Measurements from ENCODE around the gene MARCKSL1.

DNA sequence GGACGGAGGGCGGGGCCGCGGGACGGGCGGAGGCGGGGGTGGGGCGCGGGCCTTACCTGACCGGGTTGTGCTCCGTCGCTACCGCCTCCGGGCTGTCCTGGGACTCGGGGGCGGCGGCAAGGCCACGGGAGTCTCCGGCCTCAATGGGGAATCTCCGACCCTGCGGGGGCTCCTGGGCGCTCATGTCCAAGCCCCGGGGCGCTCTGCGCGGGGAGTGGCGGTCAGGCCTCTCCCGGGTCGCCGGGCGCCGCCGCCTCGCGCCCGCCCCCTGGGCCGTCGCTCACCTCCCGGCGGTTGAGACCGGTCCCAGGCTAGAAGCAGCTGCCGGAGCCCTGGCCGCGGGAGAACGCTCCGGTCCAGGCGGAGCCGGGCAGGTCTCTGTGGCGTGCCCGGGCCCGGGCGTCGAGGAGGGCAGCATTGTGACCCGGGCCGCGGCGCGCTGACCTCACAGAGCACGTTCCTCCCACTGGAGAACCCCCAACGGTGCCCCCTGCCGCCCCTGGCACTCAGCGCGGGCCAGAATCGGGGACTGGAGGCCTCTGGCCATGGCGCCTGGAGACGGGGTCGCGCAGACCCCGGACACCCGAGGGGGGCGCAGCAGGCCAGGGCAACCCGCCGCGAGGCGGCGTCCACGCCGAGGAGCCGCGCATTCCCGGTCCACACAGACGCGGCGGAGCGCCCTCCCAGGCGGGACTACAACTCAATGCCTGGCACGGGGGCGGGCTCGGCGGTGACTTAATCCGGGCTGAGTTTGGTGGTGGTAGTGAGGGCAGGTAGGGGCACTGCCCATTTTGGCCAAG is 25.8 kb upstream of the MARCKSL1 start:
- TF ChIP-seq, protein P1, sequence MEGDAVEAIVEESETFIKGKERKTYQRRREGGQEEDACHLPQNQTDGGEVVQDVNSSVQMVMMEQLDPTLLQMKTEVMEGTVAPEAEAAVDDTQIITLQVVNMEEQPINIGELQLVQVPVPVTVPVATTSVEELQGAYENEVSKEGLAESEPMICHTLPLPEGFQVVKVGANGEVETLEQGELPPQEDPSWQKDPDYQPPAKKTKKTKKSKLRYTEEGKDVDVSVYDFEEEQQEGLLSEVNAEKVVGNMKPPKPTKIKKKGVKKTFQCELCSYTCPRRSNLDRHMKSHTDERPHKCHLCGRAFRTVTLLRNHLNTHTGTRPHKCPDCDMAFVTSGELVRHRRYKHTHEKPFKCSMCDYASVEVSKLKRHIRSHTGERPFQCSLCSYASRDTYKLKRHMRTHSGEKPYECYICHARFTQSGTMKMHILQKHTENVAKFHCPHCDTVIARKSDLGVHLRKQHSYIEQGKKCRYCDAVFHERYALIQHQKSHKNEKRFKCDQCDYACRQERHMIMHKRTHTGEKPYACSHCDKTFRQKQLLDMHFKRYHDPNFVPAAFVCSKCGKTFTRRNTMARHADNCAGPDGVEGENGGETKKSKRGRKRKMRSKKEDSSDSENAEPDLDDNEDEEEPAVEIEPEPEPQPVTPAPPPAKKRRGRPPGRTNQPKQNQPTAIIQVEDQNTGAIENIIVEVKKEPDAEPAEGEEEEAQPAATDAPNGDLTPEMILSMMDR (IDR thresholded peaks at IDR 0.05 in 8 of 11, conservative IDR thresholded peaks at IDR 0.05 in 3 of 11): peak in 8 of 11 experiments; percentile 13 to 52 (median 38)
- TF ChIP-seq POLR2AphosphoS5 (IDR thresholded peaks at IDR 0.05): peak; percentile 36 to 78 (median 67)
